HCT116 (cell line): ENCODE results near the gene SALL4. TPM values are rescaled to one million over a fixed set of nuclear protein-coding genes. Genes with fewer than 3 reads are reported as not detected.
A peak's percentile ranks its signal among the peaks of the same experiment; 100 is the strongest.

Experiments used
- ATAC-seq: fragments of 200-7000 bp; cut with Tn5 transposase; 2 replicates; pipeline ENCODE4 v1.9.1; 2020; ENCODE audit warnings: mild to moderate bottlenecking, moderate library complexity
- BruUV-seq: library from RNA; stranded (reverse); fragments of 400-500 nt; replicated peaks from 2 replicates; lab custom pipeline; 2021; lab: Mats Ljungman, UMichigan
- CTCF ChIA-PET: fragments of 300-600 bp; sonication (Branson Sonifier 250); formaldehyde crosslinking; loops from one replicate; lab custom pipeline; 2021; ENCODE audit warnings: antibody characterized with exemption; lab: Charles Lee
- POLR2A ChIA-PET: fragments of 300-600, 350-600 bp; sonication (Branson Sonifier 250); formaldehyde crosslinking; loops from one replicate; lab custom pipeline; 2021; ENCODE audit warnings: antibody characterized with exemption; lab: Charles Lee
- RAD21 ChIA-PET, 2 experiments: fragments of 300-600 bp; sonication (Branson Sonifier 250); formaldehyde crosslinking; loops; one replicate each; lab custom pipeline; 2023; ENCODE audit warnings: low total read pairs in 2 of 2; ENCODE audit not compliant: uncharacterized antibody in 2 of 2, unreplicated experiment in 2 of 2, low non-redundant PET in 1 of 2; lab: Charles Lee
- DNase-seq: peaks from one replicate; pipeline ENCODE4 v3.0.0-alpha.2; 2010; ENCODE audit warnings: low read depth, low spot score
- H2AFZ ChIP-seq: fragments of 200-600 bp; shearing (Covaris generic), sonication (generic); 2 replicates; pipeline ENCODE4 v1.6.1; 2017; ENCODE audit warnings: low read depth, mixed run types, mixed read lengths, antibody characterized with exemption, low read length; ENCODE audit not compliant: poor library complexity, severe bottlenecking
- H3K27ac ChIP-seq: 2 replicates; pipeline ENCODE4 v1.5.1; 2012; ENCODE audit warnings: low read depth, low read length
- H3K27me3 ChIP-seq: fragments of 200-600 bp; sonication (generic); 2 replicates; pipeline ENCODE4 v1.6.1; 2016; ENCODE audit warnings: mixed run types, low read length, mixed read lengths; ENCODE audit not compliant: insufficient read depth
- H3K36me3 ChIP-seq, 2 experiments: fragments of 200-500 bp in 1 of 2; fragments of 200-600 bp in 1 of 2; sonication (Bioruptor generic) in 1 of 2; sonication (generic) in 1 of 2; 2 replicates each; pipeline versions ENCODE4 v1.5.1 to v1.6.1; 2014 to 2016; ENCODE audit warnings: low read length in 2 of 2, inconsistent platforms in 1 of 2, mixed read lengths in 1 of 2, mixed run types in 1 of 2; ENCODE audit not compliant: insufficient read depth in 2 of 2, control insufficient read depth in 1 of 2
- H3K4me1 ChIP-seq, 2 experiments: fragments of 200-600 bp in 1 of 2; sonication (generic) in 1 of 2; 2 replicates each; pipeline versions ENCODE4 v1.5.1 to v1.6.1; 2012 to 2017; ENCODE audit warnings: low read length in 2 of 2, inconsistent platforms in 1 of 2, mild to moderate bottlenecking in 1 of 2, mixed read lengths in 1 of 2, mixed run types in 1 of 2, moderate library complexity in 1 of 2; ENCODE audit not compliant: insufficient read depth in 2 of 2, control insufficient read depth in 1 of 2
- H3K4me2 ChIP-seq: fragments of 200-600 bp; sonication (generic); 2 replicates; pipeline ENCODE4 v1.6.1; 2017; ENCODE audit warnings: mixed run types, low read length, mixed read lengths
- H3K4me3 ChIP-seq, 2 experiments: fragments of 200-600 bp in 1 of 2; sonication (generic) in 1 of 2; replicated peaks in 1 of 2; 2 replicates each; pipeline ENCODE4 v1.5.1; 2011 to 2016; ENCODE audit warnings: low read length in 2 of 2, control low read depth in 1 of 2, low read depth in 1 of 2, mild to moderate bottlenecking in 1 of 2, mixed read lengths in 1 of 2, mixed run types in 1 of 2
- H3K79me2 ChIP-seq: fragments of 200-600 bp; sonication (generic); 2 replicates; pipeline ENCODE4 v1.6.1; 2017; ENCODE audit warnings: mild to moderate bottlenecking, mixed run types, low read length, moderate library complexity, mixed read lengths; ENCODE audit not compliant: insufficient read depth
- H3K9ac ChIP-seq: fragments of 200-600 bp; sonication (generic); 2 replicates; pipeline ENCODE4 v1.6.1; 2016; ENCODE audit warnings: low read length, mixed read lengths
- H3K9me2 ChIP-seq: fragments of 200-600 bp; sonication (generic), shearing (Covaris generic); 2 replicates; pipeline ENCODE4 v1.6.1; 2017; ENCODE audit warnings: mixed run types, mild to moderate bottlenecking, moderate library complexity; ENCODE audit not compliant: insufficient read depth
- H3K9me3 ChIP-seq, 2 experiments: fragments of 200-500 bp in 1 of 2; fragments of 200-600 bp in 1 of 2; sonication (Bioruptor generic) in 1 of 2; sonication (generic) in 1 of 2; 2 replicates each; pipeline ENCODE4 v1.6.1; 2014 to 2017; ENCODE audit warnings: low read length in 2 of 2, mixed read lengths in 2 of 2, inconsistent platforms in 1 of 2, low read depth in 1 of 2, mild to moderate bottlenecking in 1 of 2, mixed run types in 1 of 2, moderate library complexity in 1 of 2; ENCODE audit not compliant: control insufficient read depth in 1 of 2, insufficient read depth in 1 of 2
- H4K20me1 ChIP-seq: fragments of 200-600 bp; sonication (generic), shearing (Covaris generic); 2 replicates; pipeline ENCODE4 v1.6.1; 2017; ENCODE audit warnings: mixed run types, mild to moderate bottlenecking, moderate library complexity; ENCODE audit not compliant: insufficient read depth
- CEBPB ChIP-seq: IDR thresholded peaks from 2 replicates; pipeline ENCODE4 v1.6.1; 2012; ENCODE audit warnings: low read depth
- EGR1 ChIP-seq: IDR thresholded peaks from 2 replicates; pipeline ENCODE4 v1.6.1; 2012; ENCODE audit warnings: low read depth
- EZH2phosphoT487 ChIP-seq: fragments of 200-600 bp; IDR thresholded peaks from 2 replicates; pipeline ENCODE4 v1.6.1; 2018; ENCODE audit warnings: antibody characterized with exemption, borderline replicate concordance
- RAD21 ChIP-seq: IDR thresholded peaks from 2 replicates; pipeline ENCODE4 v1.6.1; 2012; ENCODE audit warnings: low read depth, mild to moderate bottlenecking
- REST ChIP-seq: IDR thresholded peaks from 2 replicates; pipeline ENCODE4 v1.6.1; 2012; ENCODE audit warnings: low read depth
- SIN3A ChIP-seq: IDR thresholded peaks from 2 replicates; pipeline ENCODE4 v1.6.1; 2012; ENCODE audit warnings: low read depth
- SP1 ChIP-seq: IDR thresholded peaks from 2 replicates; pipeline ENCODE4 v1.6.1; 2012; ENCODE audit warnings: low read depth
- SRF ChIP-seq: IDR thresholded peaks from 2 replicates; pipeline ENCODE4 v1.6.1; 2012; ENCODE audit warnings: low read depth
- YY1 ChIP-seq: IDR thresholded peaks from 2 replicates; pipeline ENCODE4 v1.6.1; 2011; ENCODE audit warnings: low read length, low read depth, moderate library complexity, mild to moderate bottlenecking; ENCODE audit not compliant: insufficient replicate concordance; ENCODE audit errors: extremely low read depth
- intact Hi-C: fragments of 100-400 bp; cut with micrococcal nuclease; formaldehyde crosslinking; loops from 2 replicates; pipeline ENCODE4 v1.10.0; 2022
- total RNA-seq: library from RNA; stranded (reverse); gene quantifications from one replicate; pipeline ENCODE4 v1.2.1, GENCODE V29; 2021; ENCODE audit not compliant: unreplicated experiment
- TF ChIP-seq, protein P1 (sequence below), 3 experiments: fragments of 200-600 bp in 1 of 3; sonication (generic) in 1 of 3; IDR thresholded peaks in 2 of 3; conservative IDR thresholded peaks in 1 of 3; 2 replicates each; pipeline ENCODE4 v1.5.1; 2012 to 2017; ENCODE audit warnings: low read depth in 2 of 3, low read length in 2 of 3, antibody characterized with exemption in 1 of 3, borderline replicate concordance in 1 of 3, control low read depth in 1 of 3, mild to moderate bottlenecking in 1 of 3, mixed read lengths in 1 of 3, mixed run types in 1 of 3, moderate library complexity in 1 of 3; ENCODE audit not compliant: insufficient read depth in 1 of 3
- TF ChIP-seq, protein P2 (sequence below): IDR thresholded peaks from 2 replicates; pipeline ENCODE4 v1.6.1; 2012

SALL4 gene
- total RNA-seq, 1 experiment from 2014 or later, result 1.9 TPM

DNA sequence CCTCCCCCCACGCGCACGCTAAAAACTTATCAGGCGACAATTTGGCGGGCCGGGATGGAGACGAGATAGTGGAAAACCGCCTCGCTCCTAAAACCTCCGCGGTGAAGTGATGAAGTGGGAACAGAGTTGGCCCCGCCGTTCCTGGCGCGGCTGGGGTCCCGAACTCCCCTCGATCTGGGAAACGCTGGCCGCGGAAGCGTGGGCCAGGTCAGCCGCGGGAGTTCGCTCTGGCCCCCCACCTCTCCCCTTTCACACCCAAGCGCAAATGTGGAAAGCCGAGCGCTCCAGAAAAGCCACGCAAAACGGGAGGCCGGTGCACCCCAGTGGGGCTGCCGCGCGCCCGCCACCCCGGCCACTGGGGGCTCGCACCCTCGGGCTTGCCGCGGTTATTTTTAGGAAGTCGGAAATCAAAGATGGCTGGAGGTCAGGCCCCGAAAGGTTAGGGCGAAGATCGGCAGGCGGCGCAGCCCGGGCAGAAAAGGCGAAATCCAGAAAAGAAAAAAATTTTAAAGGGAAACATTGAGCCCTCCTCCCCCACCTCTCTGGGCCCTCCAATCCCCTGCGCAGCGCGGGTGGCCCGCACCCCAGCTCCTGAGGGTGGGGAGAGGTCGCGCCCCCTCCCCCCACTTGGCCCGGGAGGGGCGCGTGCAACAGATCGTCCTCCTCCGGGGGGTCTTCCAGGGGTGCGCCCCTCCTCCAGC lies 1.0 kb downstream of the SALL4 start:
- Histone ChIP-seq H3K4me2 (peak overlapping the region; percentile 87), H3K9me2 (no peaks in the 10 kb centered on the region), H3K9me3 (no peaks in the 10 kb centered on the region), H3K36me3 (no peaks in the 10 kb centered on the region), H3K27me3 (no peaks in the 10 kb centered on the region), H3K4me3 (peak overlapping the region; percentile 42 to 57), H2AFZ (peak overlapping the region; percentile 65), H3K79me2 (no peaks in the 10 kb centered on the region), H4K20me1 (no peaks in the 10 kb centered on the region), H3K9ac (peak overlapping the region; percentile 56), H3K27ac (no peak overlapping the region), H3K4me1 (peaks cover 0 to 18% of the 10 kb centered on the region in 2 experiments; a peak in 2 of 4 replicates)
- TF ChIP-seq SRF (no peak), RAD21 (0 out of 2 replicates have a peak, but pooled peaks have one; percentile 5), YY1 (peak; percentile 10), EGR1 (no peak)
- ChIA-PET RAD21 (no interaction called here), CTCF (interaction anchor here (0.9 to 1.3 kb wide), 2 partner anchors 30 to 184 kb away, joined by 3 to 6 read pairs; no protein-coding TSS in a partner anchor), POLR2A (no interaction called here)
- DNase-seq, result no peak
- intact Hi-C loops, result loop anchor here (2.0 to 5.0 kb wide), 2 partner anchors 260 to 281 kb away; no protein-coding TSS in a partner anchor
- BruUV-seq, result TSS peak; percentile 50
- no peak for ATAC-seq

DNA sequence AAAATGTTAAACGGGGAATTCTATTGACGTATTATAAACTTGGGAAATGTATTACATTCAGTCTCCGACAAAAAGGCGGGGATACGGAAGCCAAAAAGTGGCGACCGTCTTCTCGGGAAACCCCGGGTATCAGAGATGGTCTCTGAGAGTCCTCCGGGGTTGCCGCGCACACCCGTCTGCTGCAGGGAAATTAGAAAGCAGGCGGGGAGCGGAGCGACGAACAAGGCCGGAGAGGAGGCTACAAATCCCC lies 1.5 kb downstream of the SALL4 start:
- H3K4me3 ChIP-seq, result peak overlapping the region; percentile 42 to 57
- peaks cover 0 to 18% of the 10 kb centered on the region in 2 experiments; a peak in 2 of 4 replicates for H3K4me1 ChIP-seq
- H3K27me3 ChIP-seq, result no peaks in the 10 kb centered on the region
- no peaks in the 10 kb centered on the region for H3K36me3 ChIP-seq
- no peaks in the 10 kb centered on the region for H3K9me2 ChIP-seq
- TF ChIP-seq, protein P1, sequence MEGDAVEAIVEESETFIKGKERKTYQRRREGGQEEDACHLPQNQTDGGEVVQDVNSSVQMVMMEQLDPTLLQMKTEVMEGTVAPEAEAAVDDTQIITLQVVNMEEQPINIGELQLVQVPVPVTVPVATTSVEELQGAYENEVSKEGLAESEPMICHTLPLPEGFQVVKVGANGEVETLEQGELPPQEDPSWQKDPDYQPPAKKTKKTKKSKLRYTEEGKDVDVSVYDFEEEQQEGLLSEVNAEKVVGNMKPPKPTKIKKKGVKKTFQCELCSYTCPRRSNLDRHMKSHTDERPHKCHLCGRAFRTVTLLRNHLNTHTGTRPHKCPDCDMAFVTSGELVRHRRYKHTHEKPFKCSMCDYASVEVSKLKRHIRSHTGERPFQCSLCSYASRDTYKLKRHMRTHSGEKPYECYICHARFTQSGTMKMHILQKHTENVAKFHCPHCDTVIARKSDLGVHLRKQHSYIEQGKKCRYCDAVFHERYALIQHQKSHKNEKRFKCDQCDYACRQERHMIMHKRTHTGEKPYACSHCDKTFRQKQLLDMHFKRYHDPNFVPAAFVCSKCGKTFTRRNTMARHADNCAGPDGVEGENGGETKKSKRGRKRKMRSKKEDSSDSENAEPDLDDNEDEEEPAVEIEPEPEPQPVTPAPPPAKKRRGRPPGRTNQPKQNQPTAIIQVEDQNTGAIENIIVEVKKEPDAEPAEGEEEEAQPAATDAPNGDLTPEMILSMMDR (IDR thresholded peaks at IDR 0.05 in 2 of 3, conservative IDR thresholded peaks at IDR 0.05 in 1 of 3; ENCODE audit: borderline replicate concordance in 1 of 3, insufficient read depth in 1 of 3, low read depth in 2 of 3, low read length in 2 of 3), result no peak
- no peak for TF ChIP-seq EGR1
- TF ChIP-seq CEBPB, result no peak
- TF ChIP-seq EZH2phosphoT487, result no peak
- TF ChIP-seq, protein P2, sequence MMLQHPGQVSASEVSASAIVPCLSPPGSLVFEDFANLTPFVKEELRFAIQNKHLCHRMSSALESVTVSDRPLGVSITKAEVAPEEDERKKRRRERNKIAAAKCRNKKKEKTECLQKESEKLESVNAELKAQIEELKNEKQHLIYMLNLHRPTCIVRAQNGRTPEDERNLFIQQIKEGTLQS, result no peak
- TF ChIP-seq SIN3A, result no peak
- TF ChIP-seq SP1, result no peak
- no peak for TF ChIP-seq REST
- no peak overlapping the region for H3K27ac ChIP-seq
- DNase-seq (no peak), ATAC-seq (no peak)
- CTCF ChIA-PET, result interaction anchor here (0.9 to 1.7 kb wide), 8 partner anchors 10 to 260 kb away, joined by 3 to 6 read pairs (median 4); no protein-coding TSS in a partner anchor
- peak overlapping the region; percentile 87 for H3K4me2 ChIP-seq
- H3K79me2 ChIP-seq, result no peaks in the 10 kb centered on the region
- RAD21 ChIA-PET, result no interaction called here
- peak overlapping the region; percentile 56 for H3K9ac ChIP-seq
- intact Hi-C loops, result loop anchor here (2.0 to 5.0 kb wide), 2 partner anchors 260 to 282 kb away; no protein-coding TSS in a partner anchor
- H4K20me1 ChIP-seq, result no peaks in the 10 kb centered on the region
- BruUV-seq, result no TSS peak
- peak overlapping the region; percentile 65 for H2AFZ ChIP-seq
- no peaks in the 10 kb centered on the region for H3K9me3 ChIP-seq
- POLR2A ChIA-PET, result no interaction called here
